ENCODE results near the gene CLMP. TPM values are rescaled to one million over a fixed set of nuclear protein-coding genes. Genes with fewer than 3 reads are reported as not detected.
A peak's percentile ranks its signal among the peaks of the same experiment; 100 is the strongest.

Gene CLMP
- total RNA-seq, 4 donors from 2014 or later = 169 to 215 (median 197) TPM

DNA sequence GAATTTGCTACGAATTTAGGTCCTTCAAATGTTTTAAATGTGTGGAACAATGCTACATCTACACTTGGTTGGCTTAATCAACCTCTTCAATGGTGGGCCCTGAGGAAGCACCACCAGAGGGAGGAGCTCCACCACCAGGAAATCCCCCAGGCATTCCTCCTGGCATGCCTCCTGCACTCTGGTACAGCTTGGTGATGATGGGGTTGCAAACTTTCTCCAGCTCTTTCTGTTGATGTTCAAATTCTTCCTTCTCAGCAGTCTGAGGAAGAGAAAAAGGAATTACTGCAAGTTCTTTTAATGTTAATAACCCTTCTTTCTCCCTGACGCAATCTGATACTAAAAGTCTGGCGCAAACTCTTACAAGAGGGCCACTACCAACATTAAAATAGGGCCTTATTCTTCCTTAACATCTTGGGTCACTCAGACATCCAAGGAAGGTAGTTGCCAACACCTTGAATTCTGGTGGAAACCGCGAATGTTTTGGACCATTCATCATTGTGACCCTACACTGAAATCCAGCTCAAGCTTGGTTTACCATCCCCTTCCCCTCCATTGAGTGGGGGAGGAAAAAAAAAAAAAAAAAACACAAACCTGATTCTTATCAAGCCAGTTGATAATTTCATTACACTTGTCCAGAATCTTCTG is 137.3 kb downstream of the CLMP start:
- H3K36me3 ChIP-seq = peaks cover 54 to 84% (median 72%) of the 10 kb centered on the region in 4 donors
- intact Hi-C loops (cut with DNase I) = loop anchor here (10.0 kb wide), 1 partner anchor 193 kb away; no protein-coding TSS in a partner anchor
- H3K27me3 ChIP-seq = no peaks in the 10 kb centered on the region
- no peak for DNase-seq (ENCODE audit: extremely low spot score)
- H3K9me3 ChIP-seq = no peaks in the 10 kb centered on the region
- H3K27ac ChIP-seq (replicated peaks in 1 of 4) = peak overlapping the region; percentile 10 to 100 (median 56)
- TF ChIP-seq, protein P1, sequence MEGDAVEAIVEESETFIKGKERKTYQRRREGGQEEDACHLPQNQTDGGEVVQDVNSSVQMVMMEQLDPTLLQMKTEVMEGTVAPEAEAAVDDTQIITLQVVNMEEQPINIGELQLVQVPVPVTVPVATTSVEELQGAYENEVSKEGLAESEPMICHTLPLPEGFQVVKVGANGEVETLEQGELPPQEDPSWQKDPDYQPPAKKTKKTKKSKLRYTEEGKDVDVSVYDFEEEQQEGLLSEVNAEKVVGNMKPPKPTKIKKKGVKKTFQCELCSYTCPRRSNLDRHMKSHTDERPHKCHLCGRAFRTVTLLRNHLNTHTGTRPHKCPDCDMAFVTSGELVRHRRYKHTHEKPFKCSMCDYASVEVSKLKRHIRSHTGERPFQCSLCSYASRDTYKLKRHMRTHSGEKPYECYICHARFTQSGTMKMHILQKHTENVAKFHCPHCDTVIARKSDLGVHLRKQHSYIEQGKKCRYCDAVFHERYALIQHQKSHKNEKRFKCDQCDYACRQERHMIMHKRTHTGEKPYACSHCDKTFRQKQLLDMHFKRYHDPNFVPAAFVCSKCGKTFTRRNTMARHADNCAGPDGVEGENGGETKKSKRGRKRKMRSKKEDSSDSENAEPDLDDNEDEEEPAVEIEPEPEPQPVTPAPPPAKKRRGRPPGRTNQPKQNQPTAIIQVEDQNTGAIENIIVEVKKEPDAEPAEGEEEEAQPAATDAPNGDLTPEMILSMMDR (IDR thresholded peaks at IDR 0.05) = no peak
- TF ChIP-seq POLR2A (IDR thresholded peaks at IDR 0.05; ENCODE audit: low read depth) (no peak), EP300 (IDR thresholded peaks at IDR 0.05) (no peak)
- 80% methylated on average over 5 of the region's 5 CpGs for WGBS
- H3K4me1 ChIP-seq = peaks cover 57 to 75% (median 63%) of the 10 kb centered on the region in 4 donors
- no peak overlapping the region for H3K4me3 ChIP-seq

DNA sequence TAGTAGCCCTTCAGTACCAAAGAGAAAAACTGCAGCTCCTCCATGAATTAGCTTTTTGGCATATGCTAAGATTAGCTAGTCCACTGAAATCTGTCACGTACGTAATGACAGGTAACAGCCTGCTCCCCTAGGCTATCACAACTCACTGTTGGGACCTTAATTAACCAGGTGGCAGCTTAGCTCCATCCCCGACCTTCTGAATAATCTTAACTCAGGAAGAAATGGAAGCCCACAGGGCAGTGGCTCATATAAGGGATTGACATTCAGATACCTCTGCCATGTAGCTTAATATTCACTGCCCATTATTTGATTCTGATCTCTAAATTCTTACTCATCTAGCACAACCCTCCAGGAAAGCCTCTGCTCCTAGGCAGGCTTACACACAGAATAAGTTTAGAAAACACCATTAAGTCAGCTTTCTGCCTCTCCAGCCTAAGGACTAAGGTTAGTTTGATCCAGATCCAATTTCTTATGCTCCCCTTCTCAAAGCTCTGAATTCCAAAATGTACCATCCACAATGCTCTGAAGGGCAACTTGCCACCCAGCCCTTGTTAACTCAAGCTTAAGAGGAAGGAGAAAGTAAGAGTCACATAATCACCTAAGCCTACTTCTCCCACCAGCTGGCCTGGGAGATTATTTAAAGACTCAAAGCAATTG is 138.1 kb downstream of the CLMP start:
- no peaks in the 10 kb centered on the region for H3K9me3 ChIP-seq
- intact Hi-C loops (cut with DNase I) = loop anchor here (10.0 kb wide), 1 partner anchor 192 kb away; no protein-coding TSS in a partner anchor
- H3K27me3 ChIP-seq = no peaks in the 10 kb centered on the region
- TF ChIP-seq EP300 (IDR thresholded peaks at IDR 0.05) (no peak), POLR2A (IDR thresholded peaks at IDR 0.05; ENCODE audit: low read depth) (no peak), POLR2AphosphoS5 (IDR thresholded peaks at IDR 0.05) (no peak)
- TF ChIP-seq, protein P1 (IDR thresholded peaks at IDR 0.05) = no peak
- no peak overlapping the region for H3K4me3 ChIP-seq
- H3K4me1 ChIP-seq = peaks cover 57 to 75% (median 63%) of the 10 kb centered on the region in 4 donors
- no peak for DNase-seq (ENCODE audit: extremely low spot score)
- H3K36me3 ChIP-seq = peaks cover 54 to 89% (median 77%) of the 10 kb centered on the region in 4 donors
- H3K27ac ChIP-seq (replicated peaks in 1 of 4) = peak overlapping the region in 2 of 4 donors; percentile 3 to 48
- 54% methylated on average over 3 of the region's 3 CpGs for WGBS

DNA sequence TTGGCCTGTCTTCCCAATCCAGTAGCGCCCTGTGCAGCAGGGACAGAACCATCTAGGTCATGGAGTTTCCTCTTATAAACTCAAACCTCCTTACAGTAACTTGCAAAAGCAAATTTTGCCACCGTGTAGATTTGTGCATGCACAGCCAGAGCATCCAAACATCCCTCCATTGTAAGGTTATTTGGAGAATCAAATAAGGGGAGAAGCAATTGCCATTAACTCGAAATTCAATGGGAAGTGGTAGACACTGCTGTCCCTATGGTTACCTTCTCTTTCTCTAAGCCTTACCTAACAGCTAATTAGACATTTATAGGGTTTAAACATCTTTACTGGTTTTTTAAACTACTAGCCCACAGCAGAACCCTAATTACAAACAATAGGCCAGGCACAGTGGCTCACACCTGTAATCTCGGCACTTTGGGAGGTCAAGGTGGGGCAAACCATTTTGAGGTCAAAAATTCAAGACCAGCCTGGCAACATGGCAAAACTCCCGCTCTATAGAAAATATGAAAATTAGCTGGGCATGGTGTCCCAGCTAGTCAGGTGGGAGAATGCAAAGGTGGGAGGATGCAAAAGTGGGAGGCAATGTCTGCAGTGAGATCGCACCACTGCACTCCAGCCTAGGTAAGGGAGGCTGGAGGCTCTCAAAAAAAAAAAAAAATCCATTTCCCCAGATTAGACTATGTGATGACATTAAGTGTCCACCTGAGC is 139.7 kb downstream of the CLMP start:
- no peak for TF ChIP-seq EP300 (IDR thresholded peaks at IDR 0.05)
- no peak for TF ChIP-seq POLR2AphosphoS5 (IDR thresholded peaks at IDR 0.05)
- TF ChIP-seq, protein P1 (IDR thresholded peaks at IDR 0.05) = no peak
- TF ChIP-seq POLR2A (IDR thresholded peaks at IDR 0.05; ENCODE audit: low read depth) = no peak
- Histone ChIP-seq H3K9me3 (no peaks in the 10 kb centered on the region), H3K4me1 (peaks cover 50 to 67% (median 57%) of the 10 kb centered on the region in 4 donors), H3K36me3 (peaks cover 51 to 81% (median 73%) of the 10 kb centered on the region in 4 donors), H3K4me3 (no peak overlapping the region), H3K27ac (replicated peaks in 1 of 4) (no peak overlapping the region), H3K27me3 (no peaks in the 10 kb centered on the region)
- no peak for DNase-seq (ENCODE audit: extremely low spot score)
- intact Hi-C loops (cut with DNase I) = loop anchor here (10.0 kb wide), 1 partner anchor 191 kb away; no protein-coding TSS in a partner anchor
- 62% methylated on average over 6 of the region's 6 CpGs for WGBS

DNA sequence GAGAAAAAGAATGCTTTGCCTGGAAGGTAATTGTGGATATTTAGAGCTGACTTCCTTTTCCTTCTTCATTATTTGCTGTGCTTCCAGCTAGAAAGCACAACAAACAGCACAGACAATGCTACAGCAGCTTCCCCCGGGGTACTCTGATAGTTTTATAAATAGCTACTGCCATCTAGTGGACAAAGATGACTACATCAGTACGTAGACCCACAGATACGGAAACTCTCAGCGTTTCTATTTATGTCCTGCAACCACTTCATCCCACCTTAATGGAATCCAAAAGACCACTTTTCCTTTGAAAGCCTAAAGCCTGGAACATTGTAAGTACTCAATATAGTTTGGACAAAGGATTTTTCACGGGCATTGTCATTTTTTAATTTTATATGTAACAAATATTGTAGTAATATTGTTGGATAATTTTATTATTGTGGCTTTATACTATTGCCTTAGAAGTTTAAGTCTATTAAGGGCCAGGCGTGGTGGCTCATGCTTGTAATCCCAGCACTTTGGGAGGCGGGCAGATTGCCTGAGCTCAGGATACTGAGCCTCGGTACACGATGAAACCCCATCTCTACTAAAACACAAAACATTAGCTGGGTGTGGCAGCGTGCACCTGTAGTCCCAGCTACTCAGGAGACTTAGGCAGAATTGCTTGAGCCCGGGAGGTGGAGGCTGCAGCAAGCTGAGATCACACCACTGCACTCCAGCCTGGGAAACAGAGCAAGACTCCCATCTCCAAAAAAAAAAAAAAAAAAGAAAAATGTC is 140.6 kb downstream of the CLMP start:
- no peaks in the 10 kb centered on the region for H3K9me3 ChIP-seq
- H3K27me3 ChIP-seq = no peaks in the 10 kb centered on the region
- TF ChIP-seq POLR2A (IDR thresholded peaks at IDR 0.05; ENCODE audit: low read depth) (no peak), POLR2AphosphoS5 (IDR thresholded peaks at IDR 0.05) (no peak), EP300 (IDR thresholded peaks at IDR 0.05) (no peak)
- TF ChIP-seq, protein P1 (IDR thresholded peaks at IDR 0.05) = peak; percentile 63 to 74 (median 73)
- peaks cover 41 to 58% (median 49%) of the 10 kb centered on the region in 4 donors for H3K4me1 ChIP-seq
- peaks cover 42 to 72% (median 64%) of the 10 kb centered on the region in 4 donors for H3K36me3 ChIP-seq
- H3K27ac ChIP-seq (replicated peaks in 1 of 4) = peak overlapping the region in 3 of 4 donors; percentile 5 to 33 (median 6)
- WGBS = 30% methylated on average over 11 of the region's 11 CpGs
- intact Hi-C loops (cut with DNase I) = loop anchor here (10.0 kb wide), 1 partner anchor 190 kb away; no protein-coding TSS in a partner anchor
- H3K4me3 ChIP-seq = no peak overlapping the region
- DNase-seq (ENCODE audit: extremely low spot score) = no peak

Data from esophagus muscularis mucosa (tissue), 4 donors.